Upper lobe of left lung (tissue), 6 donors: ENCODE results near the gene RPEL1. TPM values are rescaled to one million over a fixed set of nuclear protein-coding genes. Genes with fewer than 3 reads are reported as not detected.
A peak's percentile ranks its signal among the peaks of the same experiment; 100 is the strongest.
"Not testable (repeated sequence)": the region's sequence is repeated elsewhere in the genome, so short reads cannot be mapped to it uniquely, and the experiment has no call there.

Source experiments
- ATAC-seq, 2 donors: fragments of 200-7000 bp; cut with Tn5 transposase; one replicate each; pipeline ENCODE4 v1.9.1; 2022; ENCODE audit warnings: mild to moderate bottlenecking in 2 of 2, moderate library complexity in 2 of 2; ENCODE audit not compliant: low FRiP score in 2 of 2
- DNase-seq, 2 donors: peaks; one replicate each; pipeline ENCODE4 v3.0.0-alpha.2; 2019 to 2020
- H3K27ac ChIP-seq, 4 donors: fragments of 200-600 bp; sonication (generic); one replicate each; pipeline ENCODE4 v1.5.1; 2016 to 2019
- H3K27me3 ChIP-seq, 4 donors: fragments of 200-600 bp; sonication (generic); one replicate each; pipeline ENCODE4 v1.5.1; 2017 to 2019
- H3K36me3 ChIP-seq, 4 donors: fragments of 200-600 bp; sonication (generic); one replicate each; pipeline ENCODE4 v1.5.1; 2016 to 2019
- H3K4me1 ChIP-seq, 4 donors: fragments of 200-600 bp; sonication (generic); one replicate each; pipeline ENCODE4 v1.5.1; 2018 to 2019
- H3K4me3 ChIP-seq, 4 donors: fragments of 200-600 bp; sonication (generic); one replicate each; pipeline ENCODE4 v1.5.1; 2017 to 2019; ENCODE audit warnings: mild to moderate bottlenecking in 2 of 4, moderate library complexity in 1 of 4
- H3K9me3 ChIP-seq, 4 donors: fragments of 200-600 bp; sonication (generic); one replicate each; pipeline ENCODE4 v1.5.1; 2018 to 2019
- EP300 ChIP-seq, 4 donors: sonication (generic); formaldehyde crosslinking; IDR thresholded peaks; one replicate each; pipeline ENCODE4 v1.5.1; 2017; ENCODE audit warnings: antibody characterized with exemption in 4 of 4, control low read depth in 2 of 4
- POLR2A ChIP-seq, 4 donors: fragments of 450-650 bp; IDR thresholded peaks; one replicate each; pipeline ENCODE4 v1.5.1; 2016 to 2017; ENCODE audit warnings: antibody characterized with exemption in 4 of 4, mild to moderate bottlenecking in 2 of 4
- POLR2AphosphoS5 ChIP-seq, 2 donors: sonication (generic); formaldehyde crosslinking; IDR thresholded peaks; one replicate each; pipeline ENCODE4 v1.5.1; 2017; ENCODE audit warnings: antibody characterized with exemption in 2 of 2
- WGBS, 2 donors: methylation state at CpG; one replicate each; pipeline ENCODE4 v1.1.5; 2017 to 2018; 5-methylcytosine and 5-hydroxymethylcytosine counted together
- total RNA-seq, 6 donors: library from RNA; depleted of rRNA in 4 of 6; stranded (reverse); fragments of >200 nt in 4 of 6; gene quantifications; one replicate each; pipeline versions ENCODE4 v1.1.0 to v1.2.1, GENCODE V29; 2016 to 2021
- TF ChIP-seq, protein P1 (sequence below), 6 experiments: fragments of 450-650 bp in 4 of 6; fragments of 200-600 bp in 2 of 6; sonication (generic) in 2 of 6; IDR thresholded peaks; one replicate each; pipeline ENCODE4 v1.5.1; 2016 to 2019; ENCODE audit warnings: antibody characterized with exemption in 6 of 6
- donor health status: DM: no; HTN: no; CAD: no; lungs with moderate emphysema.
- donor health status: DM: no; HTN: yes; CAD: no; lungs with severe emphysema.

Gene RPEL1
- total RNA-seq: not detected

DNA sequence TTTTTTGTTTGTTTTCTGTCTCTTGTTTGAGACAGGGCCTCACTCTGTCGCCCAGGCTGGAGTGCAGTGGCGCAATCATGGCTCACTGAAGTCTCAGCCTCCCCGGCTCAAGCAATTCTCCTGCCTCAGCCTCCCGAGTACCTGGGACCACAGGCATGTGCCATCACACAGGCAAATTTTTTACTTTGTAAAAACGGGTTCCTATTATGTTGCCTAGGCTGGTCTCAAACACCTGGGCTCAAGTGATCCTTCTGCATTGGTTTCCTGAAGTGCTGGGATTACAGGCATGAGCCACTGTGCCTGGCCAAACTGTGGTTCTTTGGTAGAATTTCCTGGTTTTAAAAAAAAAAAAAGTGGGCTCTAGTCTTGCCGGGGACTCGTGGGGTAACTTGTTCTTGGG is at the start of gene RPEL1:
Gene RPEL1, plus strand, starts transcription at position 301 of the 400 bp plus-strand sequence. CDS start 110 bp downstream, outside the sequence.
- not testable (repeated sequence) for DNase-seq, H3K9me3 ChIP-seq, ATAC-seq, H3K36me3 ChIP-seq, H3K27ac ChIP-seq, H3K27me3 ChIP-seq, H3K4me3 ChIP-seq
- H3K4me1 ChIP-seq: peaks cover 18 to 24% (median 21%) of the 10 kb centered on the region in 4 donors
- 87% methylated on average over 7 of the region's 7 CpGs for WGBS, 2 donors

- DNase-seq (no peak), ATAC-seq (no peak)
- Histone ChIP-seq H3K4me1 (peaks cover 18 to 33% (median 27%) of the 10 kb centered on the region in 4 donors), H3K27ac (peak overlapping the region; percentile 53 to 73 (median 65)), H3K9me3 (no peaks in the 10 kb centered on the region), H3K4me3 (no peak overlapping the region), H3K27me3 (no peaks in the 10 kb centered on the region), H3K36me3 (no peaks in the 10 kb centered on the region)
- TF ChIP-seq EP300 (IDR thresholded peaks at IDR 0.05): no peak
- no peak for TF ChIP-seq POLR2A (IDR thresholded peaks at IDR 0.05)
- TF ChIP-seq POLR2AphosphoS5 (IDR thresholded peaks at IDR 0.05): no peak
- TF ChIP-seq, protein P1, sequence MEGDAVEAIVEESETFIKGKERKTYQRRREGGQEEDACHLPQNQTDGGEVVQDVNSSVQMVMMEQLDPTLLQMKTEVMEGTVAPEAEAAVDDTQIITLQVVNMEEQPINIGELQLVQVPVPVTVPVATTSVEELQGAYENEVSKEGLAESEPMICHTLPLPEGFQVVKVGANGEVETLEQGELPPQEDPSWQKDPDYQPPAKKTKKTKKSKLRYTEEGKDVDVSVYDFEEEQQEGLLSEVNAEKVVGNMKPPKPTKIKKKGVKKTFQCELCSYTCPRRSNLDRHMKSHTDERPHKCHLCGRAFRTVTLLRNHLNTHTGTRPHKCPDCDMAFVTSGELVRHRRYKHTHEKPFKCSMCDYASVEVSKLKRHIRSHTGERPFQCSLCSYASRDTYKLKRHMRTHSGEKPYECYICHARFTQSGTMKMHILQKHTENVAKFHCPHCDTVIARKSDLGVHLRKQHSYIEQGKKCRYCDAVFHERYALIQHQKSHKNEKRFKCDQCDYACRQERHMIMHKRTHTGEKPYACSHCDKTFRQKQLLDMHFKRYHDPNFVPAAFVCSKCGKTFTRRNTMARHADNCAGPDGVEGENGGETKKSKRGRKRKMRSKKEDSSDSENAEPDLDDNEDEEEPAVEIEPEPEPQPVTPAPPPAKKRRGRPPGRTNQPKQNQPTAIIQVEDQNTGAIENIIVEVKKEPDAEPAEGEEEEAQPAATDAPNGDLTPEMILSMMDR (IDR thresholded peaks at IDR 0.05): no peak
- WGBS, 2 donors: 74 to 89% methylated on average over 2 of the region's 2 CpGs
Measured at GRCh38 chr10:103196516-103196915, 49.2 kb upstream of the RPEL1 start.

DNA sequence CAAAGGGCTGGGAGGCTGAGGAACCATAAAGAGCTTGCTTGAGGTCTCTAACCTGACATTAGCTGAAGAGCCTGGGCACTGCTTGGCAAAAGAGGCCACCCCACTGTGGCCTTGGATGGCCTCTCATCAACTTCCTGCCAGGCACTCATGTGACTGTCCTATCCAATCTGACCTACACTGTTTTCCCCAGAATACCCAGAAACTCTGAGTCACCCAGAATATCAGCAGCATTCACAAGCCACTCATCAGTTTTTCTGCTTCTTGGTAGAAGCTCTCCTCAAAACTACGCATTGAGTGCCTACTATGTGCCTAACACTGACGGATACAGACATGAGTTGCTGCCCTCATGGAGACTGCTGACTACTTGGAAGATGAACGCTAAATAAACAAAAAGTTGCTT is 48.5 kb upstream of the RPEL1 start:
- WGBS, 2 donors: 53% methylated on average over 3 of the region's 3 CpGs
- H3K4me3 ChIP-seq: no peak overlapping the region
- H3K4me1 ChIP-seq: peaks cover 15 to 29% (median 21%) of the 10 kb centered on the region in 4 donors
- TF ChIP-seq EP300 (IDR thresholded peaks at IDR 0.05): peak in 1 of 4 donors; percentile 56
- TF ChIP-seq POLR2AphosphoS5 (IDR thresholded peaks at IDR 0.05): peak; percentile 64 to 81
- TF ChIP-seq, protein P1 (IDR thresholded peaks at IDR 0.05): no peak
- TF ChIP-seq POLR2A (IDR thresholded peaks at IDR 0.05): peak in 1 of 4 donors; percentile 63
- no peaks in the 10 kb centered on the region for H3K27me3 ChIP-seq
- peak in 1 of 2 donors; percentile 80 for DNase-seq
- ATAC-seq: peak; percentile 49 to 58
- peak overlapping the region; percentile 53 to 73 (median 65) for H3K27ac ChIP-seq
- no peaks in the 10 kb centered on the region for H3K36me3 ChIP-seq
- H3K9me3 ChIP-seq: no peaks in the 10 kb centered on the region

DNA sequence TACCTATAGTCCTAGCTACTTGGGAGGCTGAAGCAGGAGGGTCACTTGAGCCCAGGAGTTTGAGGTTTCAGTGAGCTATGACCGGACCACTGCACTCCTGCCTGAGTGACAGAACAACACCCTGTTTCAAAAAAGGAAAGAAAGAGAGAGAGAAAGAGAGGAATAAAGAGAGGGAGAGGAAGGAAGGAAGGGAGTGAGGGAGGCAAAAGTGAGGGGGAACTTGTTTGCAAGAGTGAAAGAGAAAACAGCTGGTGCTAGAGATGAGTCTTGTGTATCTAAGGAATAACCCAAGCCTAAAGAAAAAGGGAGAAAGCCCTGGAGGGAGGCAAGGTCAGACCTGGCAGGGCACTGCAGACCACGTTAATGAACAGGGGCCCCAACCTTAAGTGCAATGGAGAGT is 47.8 kb upstream of the RPEL1 start:
- DNase-seq (no peak), ATAC-seq (no peak)
- 38 to 53% methylated on average over 2 of the region's 2 CpGs for WGBS, 2 donors
- H3K27ac ChIP-seq: peak overlapping the region; percentile 53 to 73 (median 65)
- H3K4me1 ChIP-seq: peaks cover 15 to 29% (median 21%) of the 10 kb centered on the region in 4 donors
- no peak overlapping the region for H3K4me3 ChIP-seq
- H3K36me3 ChIP-seq: no peaks in the 10 kb centered on the region
- TF ChIP-seq POLR2AphosphoS5 (IDR thresholded peaks at IDR 0.05) (no peak), EP300 (IDR thresholded peaks at IDR 0.05) (no peak), POLR2A (IDR thresholded peaks at IDR 0.05) (no peak)
- TF ChIP-seq, protein P1 (IDR thresholded peaks at IDR 0.05): no peak
- H3K27me3 ChIP-seq: no peaks in the 10 kb centered on the region
- no peaks in the 10 kb centered on the region for H3K9me3 ChIP-seq

DNA sequence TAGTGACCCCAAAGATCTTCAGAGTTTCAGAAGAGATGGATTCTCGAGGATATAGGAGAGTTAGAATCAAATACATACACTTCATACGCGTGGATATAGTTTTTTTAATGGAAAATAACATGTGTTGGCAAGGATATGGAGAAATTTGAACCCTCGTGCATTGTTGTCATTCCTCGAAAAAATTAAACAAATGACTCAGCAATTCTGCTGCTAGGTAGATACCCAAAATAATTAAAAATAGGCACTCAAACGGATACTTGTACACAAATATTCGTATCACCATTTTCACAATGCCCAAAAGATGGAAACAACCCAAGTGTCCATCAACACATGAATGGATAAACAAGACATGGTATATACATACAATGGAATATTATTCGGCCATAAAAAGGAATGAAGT is 47.0 kb upstream of the RPEL1 start:
- no peak for TF ChIP-seq POLR2A (IDR thresholded peaks at IDR 0.05)
- no peak for TF ChIP-seq EP300 (IDR thresholded peaks at IDR 0.05)
- TF ChIP-seq, protein P1 (IDR thresholded peaks at IDR 0.05): no peak
- TF ChIP-seq POLR2AphosphoS5 (IDR thresholded peaks at IDR 0.05): no peak
- Histone ChIP-seq H3K4me1 (peaks cover 11 to 26% (median 17%) of the 10 kb centered on the region in 4 donors), H3K27me3 (no peaks in the 10 kb centered on the region), H3K27ac (peak overlapping the region in 1 of 4 donors; percentile 73), H3K9me3 (no peaks in the 10 kb centered on the region), H3K4me3 (no peak overlapping the region), H3K36me3 (no peaks in the 10 kb centered on the region)
- 83% methylated on average over 8 of the region's 8 CpGs for WGBS, 2 donors
- DNase-seq (no peak), ATAC-seq (no peak)
